ENCODE measurements around the gene NRG3. TPM values are rescaled to one million over a fixed set of nuclear protein-coding genes. Genes with fewer than 3 reads are reported as not detected.

NRG3 gene
- total RNA-seq, 1 donor from 2014 or later, result not detected

DNA sequence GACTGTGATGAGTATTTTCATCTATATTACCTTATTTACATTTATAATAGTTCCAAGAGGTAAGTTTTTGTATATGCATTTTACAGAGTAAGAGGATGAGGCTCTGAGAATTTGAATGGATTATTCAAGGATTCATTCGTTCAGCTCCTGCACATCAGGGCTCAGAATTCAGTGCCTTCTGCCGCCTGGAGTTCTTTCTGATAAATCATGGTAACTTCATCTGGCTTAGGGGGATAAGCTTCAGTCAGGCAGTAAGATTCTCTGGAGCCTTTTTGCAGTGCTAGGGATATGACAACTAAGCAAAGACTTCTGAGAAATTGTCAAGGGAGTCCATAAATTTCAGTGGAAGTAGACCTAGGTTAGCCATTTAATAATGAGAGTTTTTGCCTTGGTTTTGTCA lies 668.6 kb downstream of the NRG3 start:
- Mint-ChIP-seq H3K27me3 (ENCODE audit: insufficient read depth) (no peaks in the 10 kb centered on the region), H3K36me3 (ENCODE audit: low read depth) (no peaks in the 10 kb centered on the region), H3K9me3 (peaks cover 3% of the 10 kb centered on the region), H3K27ac (no peak overlapping the region), H3K4me3 (no peak overlapping the region), H3K4me1 (ENCODE audit: low read depth) (no peaks in the 10 kb centered on the region)
- intact Hi-C loops (cut with micrococcal nuclease), result no loop called here
- DNase-seq (ENCODE audit: low spot score), result no peak

- intact Hi-C loops (cut with micrococcal nuclease), result no loop called here
- no peaks in the 10 kb centered on the region for H3K27me3 Mint-ChIP-seq (ENCODE audit: insufficient read depth)
Measured at GRCh38 chr10:82544377-82544776, 669.4 kb downstream of the NRG3 start.

GRCh38 chr10:82551506-82551905 lies 676.5 kb downstream of the NRG3 start:
- Mint-ChIP-seq H3K27ac (no peak overlapping the region), H3K4me1 (ENCODE audit: low read depth) (no peaks in the 10 kb centered on the region), H3K27me3 (ENCODE audit: insufficient read depth) (no peaks in the 10 kb centered on the region), H3K4me3 (no peak overlapping the region), H3K36me3 (ENCODE audit: low read depth) (no peaks in the 10 kb centered on the region), H3K9me3 (peaks cover 6% of the 10 kb centered on the region)
- DNase-seq (ENCODE audit: low spot score), result no peak
- intact Hi-C loops (cut with micrococcal nuclease), result no loop called here

More at GRCh38 chr10:82544377-82544776, 669.4 kb downstream of the NRG3 start:
- Mint-ChIP-seq H3K4me3 (no peak overlapping the region), H3K27ac (no peak overlapping the region), H3K36me3 (ENCODE audit: low read depth) (no peaks in the 10 kb centered on the region), H3K9me3 (peaks cover 3% of the 10 kb centered on the region), H3K4me1 (ENCODE audit: low read depth) (no peaks in the 10 kb centered on the region)
- no peak for DNase-seq (ENCODE audit: low spot score)

- intact Hi-C loops (cut with micrococcal nuclease), result no loop called here
- no peaks in the 10 kb centered on the region for H3K4me1 Mint-ChIP-seq (ENCODE audit: low read depth)
- peaks cover 6% of the 10 kb centered on the region for H3K9me3 Mint-ChIP-seq
- no peak overlapping the region for H3K27ac Mint-ChIP-seq
- H3K4me3 Mint-ChIP-seq, result no peak overlapping the region
- no peaks in the 10 kb centered on the region for H3K36me3 Mint-ChIP-seq (ENCODE audit: low read depth)
- no peak for DNase-seq (ENCODE audit: low spot score)
- H3K27me3 Mint-ChIP-seq (ENCODE audit: insufficient read depth), result no peaks in the 10 kb centered on the region
Measured at GRCh38 chr10:82552267-82552666, 677.3 kb downstream of the NRG3 start.

DNA sequence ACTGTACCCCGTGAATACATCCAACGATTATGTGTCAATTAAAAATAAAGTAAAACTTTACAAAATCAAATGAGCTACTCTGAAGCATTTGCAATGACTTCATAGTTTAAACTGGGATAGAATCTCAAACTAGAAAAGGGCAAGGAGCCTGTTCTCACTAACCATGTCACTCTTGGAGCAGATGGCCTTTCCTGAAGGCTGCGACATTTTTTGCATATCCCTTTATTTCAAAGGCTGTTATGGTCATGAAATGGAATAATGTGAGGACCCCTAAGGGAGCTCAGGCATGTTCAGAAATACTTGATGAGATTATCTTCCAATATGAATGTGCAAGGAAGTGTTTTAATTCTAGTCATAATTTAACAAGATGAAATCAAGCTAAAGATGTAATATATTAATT lies 679.4 kb downstream of the NRG3 start:
- DNase-seq (ENCODE audit: low spot score), result no peak
- Mint-ChIP-seq H3K27ac (no peak overlapping the region), H3K27me3 (ENCODE audit: insufficient read depth) (no peaks in the 10 kb centered on the region), H3K9me3 (peaks cover 3% of the 10 kb centered on the region), H3K4me1 (ENCODE audit: low read depth) (no peaks in the 10 kb centered on the region), H3K4me3 (no peak overlapping the region), H3K36me3 (ENCODE audit: low read depth) (no peaks in the 10 kb centered on the region)
- intact Hi-C loops (cut with micrococcal nuclease), result no loop called here

GRCh38 chr10:82558014-82558607 lies 683.1 kb downstream of the NRG3 start:
- intact Hi-C loops (cut with micrococcal nuclease), result no loop called here
- DNase-seq (ENCODE audit: low spot score), result no peak
- H3K4me3 Mint-ChIP-seq, result no peak overlapping the region
- H3K4me1 Mint-ChIP-seq (ENCODE audit: low read depth), result no peaks in the 10 kb centered on the region
- no peak overlapping the region for H3K27ac Mint-ChIP-seq
- no peaks in the 10 kb centered on the region for H3K36me3 Mint-ChIP-seq (ENCODE audit: low read depth)
- peaks cover 3% of the 10 kb centered on the region for H3K9me3 Mint-ChIP-seq
- H3K27me3 Mint-ChIP-seq (ENCODE audit: insufficient read depth), result no peaks in the 10 kb centered on the region

DNA sequence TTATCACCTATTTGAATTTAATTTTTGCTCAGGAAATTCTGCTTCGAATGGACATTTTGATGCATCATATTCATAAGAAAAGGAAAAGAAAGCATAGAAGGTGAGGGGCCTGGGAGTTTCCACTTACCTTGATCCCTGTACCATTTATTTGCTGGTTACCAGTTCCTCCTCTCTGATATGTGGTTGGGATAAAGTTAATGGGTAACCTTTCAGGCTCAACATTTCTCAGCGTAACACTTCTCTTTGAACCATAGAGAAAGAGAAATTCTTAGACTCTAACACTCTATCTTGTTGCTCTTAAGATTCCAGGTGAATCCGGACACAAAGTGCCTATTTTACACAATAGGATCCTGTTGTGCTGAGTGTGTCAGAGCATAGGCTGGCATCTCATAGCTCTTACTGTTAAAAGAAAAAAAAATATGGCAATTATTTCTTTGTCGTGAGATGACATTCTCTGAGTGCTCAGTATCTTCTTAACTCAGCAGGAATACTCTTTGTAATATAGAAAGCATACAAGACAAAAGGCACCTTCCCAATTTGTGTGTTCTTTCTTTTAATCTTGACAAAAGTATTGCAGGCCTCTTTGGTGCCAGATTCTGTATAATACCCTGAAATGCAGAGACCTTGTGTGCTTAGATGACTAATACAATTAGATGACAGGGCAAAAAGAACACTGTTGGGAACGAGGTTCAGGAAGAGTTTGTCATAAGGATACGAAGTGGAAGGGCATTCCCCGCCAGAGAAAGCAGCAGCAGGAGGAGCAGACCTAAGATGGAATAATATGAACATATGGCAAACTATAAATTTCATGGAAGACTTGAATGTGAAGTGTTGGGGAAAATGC lies 689.6 kb downstream of the NRG3 start:
- intact Hi-C loops (cut with micrococcal nuclease), result no loop called here
- Mint-ChIP-seq H3K27ac (no peak overlapping the region), H3K9me3 (no peaks in the 10 kb centered on the region), H3K4me1 (ENCODE audit: low read depth) (no peaks in the 10 kb centered on the region), H3K36me3 (ENCODE audit: low read depth) (no peaks in the 10 kb centered on the region), H3K4me3 (no peak overlapping the region), H3K27me3 (ENCODE audit: insufficient read depth) (no peaks in the 10 kb centered on the region)
- DNase-seq (ENCODE audit: low spot score), result no peak

DNA sequence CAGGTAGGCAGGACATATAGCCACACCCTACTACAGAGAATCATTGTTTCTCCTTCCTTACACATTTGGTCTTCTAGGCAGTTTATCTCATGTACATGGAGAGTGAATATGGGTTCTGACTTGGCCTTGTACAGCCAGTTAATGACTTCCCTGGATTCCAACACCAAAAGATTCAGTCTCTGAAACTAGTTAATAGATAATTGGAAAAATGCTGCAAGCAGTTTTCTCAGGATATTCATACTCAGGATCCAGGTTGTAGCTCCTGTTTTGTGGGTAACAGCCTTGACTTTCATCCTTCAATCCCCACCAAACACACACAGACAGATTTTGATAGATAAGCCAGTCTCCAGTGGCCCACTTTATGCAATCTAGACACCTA lies 690.2 kb downstream of the NRG3 start:
- DNase-seq (ENCODE audit: low spot score), result no peak
- H3K36me3 Mint-ChIP-seq (ENCODE audit: low read depth), result no peaks in the 10 kb centered on the region
- H3K9me3 Mint-ChIP-seq, result no peaks in the 10 kb centered on the region
- H3K27me3 Mint-ChIP-seq (ENCODE audit: insufficient read depth), result no peaks in the 10 kb centered on the region
- no peaks in the 10 kb centered on the region for H3K4me1 Mint-ChIP-seq (ENCODE audit: low read depth)
- H3K4me3 Mint-ChIP-seq, result no peak overlapping the region
- intact Hi-C loops (cut with micrococcal nuclease), result no loop called here
- no peak overlapping the region for H3K27ac Mint-ChIP-seq

GRCh38 chr10:82572744-82573143 lies 697.8 kb downstream of the NRG3 start:
- Mint-ChIP-seq H3K27ac (no peak overlapping the region), H3K27me3 (ENCODE audit: insufficient read depth) (no peaks in the 10 kb centered on the region), H3K9me3 (no peaks in the 10 kb centered on the region), H3K4me3 (no peak overlapping the region), H3K4me1 (ENCODE audit: low read depth) (no peaks in the 10 kb centered on the region), H3K36me3 (ENCODE audit: low read depth) (no peaks in the 10 kb centered on the region)
- DNase-seq (ENCODE audit: low spot score), result no peak
- intact Hi-C loops (cut with micrococcal nuclease), result no loop called here

DNA sequence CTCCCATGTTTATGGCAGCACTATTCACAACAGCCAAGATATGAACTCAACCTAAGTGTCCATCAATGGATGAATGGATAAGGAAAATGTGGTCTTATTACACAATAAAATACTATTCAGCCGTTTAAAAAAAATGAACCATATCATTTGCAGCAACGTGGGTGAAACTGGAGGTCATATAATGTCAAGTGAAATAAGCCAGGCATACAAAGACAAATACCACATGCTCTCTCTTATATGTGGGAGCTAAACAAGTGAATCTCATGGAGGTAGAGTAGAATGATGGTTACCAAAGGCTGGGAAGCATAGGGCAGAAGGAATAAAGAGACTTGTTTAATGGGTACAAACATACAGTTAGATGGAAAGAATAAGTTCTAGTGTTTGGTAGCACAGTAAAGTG lies 699.1 kb downstream of the NRG3 start:
- Mint-ChIP-seq H3K4me1 (ENCODE audit: low read depth) (no peaks in the 10 kb centered on the region), H3K27me3 (ENCODE audit: insufficient read depth) (no peaks in the 10 kb centered on the region), H3K9me3 (no peaks in the 10 kb centered on the region), H3K36me3 (ENCODE audit: low read depth) (no peaks in the 10 kb centered on the region), H3K27ac (no peak overlapping the region), H3K4me3 (no peak overlapping the region)
- intact Hi-C loops (cut with micrococcal nuclease), result no loop called here
- no peak for DNase-seq (ENCODE audit: low spot score)

- no peaks in the 10 kb centered on the region for H3K27me3 Mint-ChIP-seq (ENCODE audit: insufficient read depth)
- no peaks in the 10 kb centered on the region for H3K4me1 Mint-ChIP-seq (ENCODE audit: low read depth)
- H3K9me3 Mint-ChIP-seq, result no peaks in the 10 kb centered on the region
- no peak overlapping the region for H3K4me3 Mint-ChIP-seq
- no peak for DNase-seq (ENCODE audit: low spot score)
- H3K27ac Mint-ChIP-seq, result no peak overlapping the region
- no peaks in the 10 kb centered on the region for H3K36me3 Mint-ChIP-seq (ENCODE audit: low read depth)
- intact Hi-C loops (cut with micrococcal nuclease), result no loop called here
Measured at GRCh38 chr10:82575318-82575717, 700.3 kb downstream of the NRG3 start.

- no peak overlapping the region for H3K4me3 Mint-ChIP-seq
- no peaks in the 10 kb centered on the region for H3K9me3 Mint-ChIP-seq
- intact Hi-C loops (cut with micrococcal nuclease), result no loop called here
- H3K27ac Mint-ChIP-seq, result no peak overlapping the region
- DNase-seq (ENCODE audit: low spot score), result no peak
- no peaks in the 10 kb centered on the region for H3K4me1 Mint-ChIP-seq (ENCODE audit: low read depth)
- H3K27me3 Mint-ChIP-seq (ENCODE audit: insufficient read depth), result no peaks in the 10 kb centered on the region
- no peaks in the 10 kb centered on the region for H3K36me3 Mint-ChIP-seq (ENCODE audit: low read depth)
Measured at GRCh38 chr10:82576093-82576492, 701.1 kb downstream of the NRG3 start.

- H3K4me3 Mint-ChIP-seq, result no peak overlapping the region
- intact Hi-C loops (cut with micrococcal nuclease), result no loop called here
- no peaks in the 10 kb centered on the region for H3K27me3 Mint-ChIP-seq (ENCODE audit: insufficient read depth)
- H3K9me3 Mint-ChIP-seq, result no peaks in the 10 kb centered on the region
- no peak overlapping the region for H3K27ac Mint-ChIP-seq
- DNase-seq (ENCODE audit: low spot score), result no peak
- no peaks in the 10 kb centered on the region for H3K4me1 Mint-ChIP-seq (ENCODE audit: low read depth)
- H3K36me3 Mint-ChIP-seq (ENCODE audit: low read depth), result no peaks in the 10 kb centered on the region
Measured at GRCh38 chr10:82581940-82582339, 706.9 kb downstream of the NRG3 start.

Measured in activated T-helper 1 cell treated with anti-CD3 and anti-CD28 coated beads, Interleukin-12 subunit alpha, Interleukin-12 subunit beta, Interleukin-2, Interleukin-4 antibody, amounts not matched to agents 30 ng/mL and 10 ng/mL and 1 ng/mL, durations not matched to agents 14 hours and 24 hours and 36 hours (primary cell).